LNCaP clone FGC (cell line): ENCODE results near the gene RALGPS1.

Experiments used
- DNase-seq: peaks from one replicate; pipeline ENCODE4 v3.0.0-alpha.2; 2011; ENCODE audit warnings: low read depth
- H3K4me3 ChIP-seq: 2 replicates; pipeline ENCODE4 v1.5.1; 2011; ENCODE audit warnings: mild to moderate bottlenecking, low read depth, low read length, control low read depth
- CTCF ChIP-seq: IDR thresholded peaks from 2 replicates; pipeline ENCODE4 v1.5.1; 2012; ENCODE audit warnings: mild to moderate bottlenecking; ENCODE audit not compliant: control insufficient read depth, insufficient read depth; ENCODE audit errors: extremely low read depth

Gene RALGPS1

GRCh38 chr9:127219520-127219919 is 304.9 kb downstream of the RALGPS1 start:
- no peak for DNase-seq
- TF ChIP-seq CTCF = no peak

GRCh38 chr9:127221695-127222094 is 307.1 kb downstream of the RALGPS1 start:
- TF ChIP-seq CTCF = no peak
- H3K4me3 ChIP-seq = no peak overlapping the region
- DNase-seq = no peak

More at GRCh38 chr9:127219520-127219919, 304.9 kb downstream of the RALGPS1 start:
- no peak overlapping the region for H3K4me3 ChIP-seq

- no peak for TF ChIP-seq CTCF
- no peak for DNase-seq
- H3K4me3 ChIP-seq = no peak overlapping the region
Measured at GRCh38 chr9:127222388-127223095, 308.0 kb downstream of the RALGPS1 start.

GRCh38 chr9:127223266-127223665 is 308.7 kb downstream of the RALGPS1 start:
- TF ChIP-seq CTCF = no peak
- no peak for DNase-seq
- no peak overlapping the region for H3K4me3 ChIP-seq

GRCh38 chr9:127223810-127224177 is 309.2 kb downstream of the RALGPS1 start:
- H3K4me3 ChIP-seq = peak overlapping the region; percentile 57
- TF ChIP-seq CTCF = no peak

GRCh38 chr9:127224178-127224882 is 309.7 kb downstream of the RALGPS1 start:
- no peak for TF ChIP-seq CTCF
- peak overlapping the region; percentile 57 for H3K4me3 ChIP-seq
- DNase-seq = peak; percentile 60

More at GRCh38 chr9:127223810-127224177, 309.2 kb downstream of the RALGPS1 start:
- no peak for DNase-seq
